Prostate gland (tissue), 2 donors: ENCODE results near the gene SUN1. TPM values are rescaled to one million over a fixed set of nuclear protein-coding genes. Genes with fewer than 3 reads are reported as not detected.

Experiments
- DNase-seq: peaks from one replicate; pipeline ENCODE4 v3.0.0-alpha.2; 2019; ENCODE audit warnings: low spot score
- H3K27ac ChIP-seq, 2 donors: fragments of 200-600 bp; sonication (generic); 2 replicates each; pipeline ENCODE4 v1.5.1; 2017 to 2019
- H3K27me3 ChIP-seq: fragments of 200-600 bp; sonication (generic); replicated peaks from 2 replicates; pipeline ENCODE4 v1.5.1; 2019; ENCODE audit not compliant: insufficient read depth
- H3K36me3 ChIP-seq, 2 donors: fragments of 200-600 bp; sonication (generic); 1 replicate in 1 of 2; 2 replicates in 1 of 2; pipeline versions ENCODE4 v1.5.1 to v1.8.1; 2017 to 2019
- H3K4me1 ChIP-seq: fragments of 200-600 bp; sonication (generic); replicated peaks from 2 replicates; pipeline ENCODE4 v1.5.1; 2019
- H3K4me3 ChIP-seq, 2 donors: fragments of 200-600 bp; sonication (generic); 2 replicates each; pipeline ENCODE4 v1.5.1; 2017 to 2019
- H3K9me3 ChIP-seq: fragments of 200-600 bp; sonication (generic); 2 replicates; pipeline ENCODE4 v1.5.1; 2017
- POLR2A ChIP-seq: fragments of 450-650 bp; IDR thresholded peaks from one replicate; pipeline ENCODE4 v1.6.1; 2016; ENCODE audit warnings: antibody characterized with exemption, mild to moderate bottlenecking
- POLR2AphosphoS5 ChIP-seq: sonication (generic); formaldehyde crosslinking; IDR thresholded peaks from one replicate; pipeline ENCODE4 v1.6.1; 2017; ENCODE audit warnings: antibody characterized with exemption
- WGBS: methylation state at CpG from one replicate; pipeline ENCODE4 v1.1.5; 2018; 5-methylcytosine and 5-hydroxymethylcytosine counted together
- intact Hi-C: fragments of 100-400 bp; cut with DNase I; formaldehyde crosslinking; loops from one replicate; pipeline ENCODE4 v1.14.2; 2022
- total RNA-seq, 2 donors: library from RNA; depleted of rRNA; stranded (reverse); fragments of >200 nt; gene quantifications; one replicate each; pipeline ENCODE4 v1.1.0, GENCODE V29; 2016
- TF ChIP-seq, protein P1 (sequence below), 4 experiments: fragments of 200-600 bp in 2 of 4; fragments of 450-650 bp in 2 of 4; sonication (generic) in 2 of 4; IDR thresholded peaks; 1 replicate in 3 of 4; 2 replicates in 1 of 4; pipeline ENCODE4 v1.5.1; 2016 to 2019; ENCODE audit warnings: antibody characterized with exemption in 4 of 4, mild to moderate bottlenecking in 2 of 4, moderate library complexity in 2 of 4

SUN1 gene
- total RNA-seq, 2 donors from 2014 or later, result 106 to 177 TPM

DNA sequence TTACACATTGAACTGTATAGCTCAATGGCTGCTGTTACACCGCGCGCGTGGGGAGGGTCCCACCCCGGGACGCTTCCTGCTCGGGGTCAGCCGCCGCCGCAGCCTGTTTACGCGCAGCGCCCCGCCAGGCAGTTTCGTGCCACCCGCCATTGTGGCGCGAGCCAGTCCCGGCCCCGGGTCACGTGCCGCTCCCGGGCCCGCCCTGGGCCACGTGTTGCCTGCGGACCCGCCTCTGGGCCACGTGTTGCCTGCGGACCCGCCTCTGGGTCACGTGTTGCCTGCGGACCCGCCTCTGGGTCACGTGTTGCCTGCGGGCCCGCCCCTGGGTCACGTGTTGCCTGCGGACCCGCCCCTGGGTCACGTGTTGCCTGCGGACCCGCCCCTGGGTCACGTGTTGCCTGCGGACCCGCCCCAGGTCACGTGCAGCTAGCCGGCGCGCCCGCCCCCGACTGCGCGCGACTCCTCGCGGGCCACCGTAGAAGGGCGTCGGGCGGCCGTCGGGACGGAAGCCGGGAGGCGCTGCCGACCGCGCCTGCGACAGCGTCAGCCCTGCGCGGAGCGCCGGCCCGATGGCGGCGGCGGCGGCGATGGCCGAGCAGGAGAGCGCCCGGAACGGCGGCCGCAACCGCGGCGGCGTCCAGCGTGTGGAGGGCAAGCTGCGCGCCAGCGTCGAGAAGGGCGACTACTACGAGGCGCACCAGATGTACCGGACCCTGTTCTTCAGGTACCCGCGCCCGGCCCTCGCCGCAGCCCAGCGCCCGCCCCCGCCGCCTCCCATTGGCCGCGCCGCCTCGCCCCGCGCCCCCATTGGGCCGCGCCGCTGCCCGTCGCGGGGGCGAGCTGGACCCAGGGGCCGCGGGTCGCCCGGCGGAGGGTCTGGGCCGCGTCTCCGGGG is 44.0 kb downstream of the SUN1 start, which contains the start of gene GET4:
TSS of gene GET4 (plus strand) at position 478 of the 895 bp plus-strand sequence. CDS start at position 570, 92 bp downstream.
- intact Hi-C loops, result loop anchor here (10.0 kb wide), 1 partner anchor 552 kb away; no protein-coding TSS in a partner anchor
- Histone ChIP-seq H3K27ac (peak within 1 kb of the TSS; percentile 83 to 84), H3K27me3 (no peaks in the 10 kb centered on the region), H3K4me1 (no peaks in the 10 kb centered on the region), H3K36me3 (no peaks in the 10 kb centered on the region), H3K9me3 (no peaks in the 10 kb centered on the region), H3K4me3 (peak within 1 kb of the TSS; percentile 81 to 90)
- peak; percentile 97 for DNase-seq
- TF ChIP-seq POLR2AphosphoS5, result peak; percentile 94
- peak; percentile 88 for TF ChIP-seq POLR2A
- TF ChIP-seq, protein P1, sequence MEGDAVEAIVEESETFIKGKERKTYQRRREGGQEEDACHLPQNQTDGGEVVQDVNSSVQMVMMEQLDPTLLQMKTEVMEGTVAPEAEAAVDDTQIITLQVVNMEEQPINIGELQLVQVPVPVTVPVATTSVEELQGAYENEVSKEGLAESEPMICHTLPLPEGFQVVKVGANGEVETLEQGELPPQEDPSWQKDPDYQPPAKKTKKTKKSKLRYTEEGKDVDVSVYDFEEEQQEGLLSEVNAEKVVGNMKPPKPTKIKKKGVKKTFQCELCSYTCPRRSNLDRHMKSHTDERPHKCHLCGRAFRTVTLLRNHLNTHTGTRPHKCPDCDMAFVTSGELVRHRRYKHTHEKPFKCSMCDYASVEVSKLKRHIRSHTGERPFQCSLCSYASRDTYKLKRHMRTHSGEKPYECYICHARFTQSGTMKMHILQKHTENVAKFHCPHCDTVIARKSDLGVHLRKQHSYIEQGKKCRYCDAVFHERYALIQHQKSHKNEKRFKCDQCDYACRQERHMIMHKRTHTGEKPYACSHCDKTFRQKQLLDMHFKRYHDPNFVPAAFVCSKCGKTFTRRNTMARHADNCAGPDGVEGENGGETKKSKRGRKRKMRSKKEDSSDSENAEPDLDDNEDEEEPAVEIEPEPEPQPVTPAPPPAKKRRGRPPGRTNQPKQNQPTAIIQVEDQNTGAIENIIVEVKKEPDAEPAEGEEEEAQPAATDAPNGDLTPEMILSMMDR (IDR thresholded peaks at IDR 0.05), result peak in 3 of 4 experiments; percentile 16 to 57 (median 42)
- WGBS, result under 1% methylated on average over 79 of the region's 129 CpGs

DNA sequence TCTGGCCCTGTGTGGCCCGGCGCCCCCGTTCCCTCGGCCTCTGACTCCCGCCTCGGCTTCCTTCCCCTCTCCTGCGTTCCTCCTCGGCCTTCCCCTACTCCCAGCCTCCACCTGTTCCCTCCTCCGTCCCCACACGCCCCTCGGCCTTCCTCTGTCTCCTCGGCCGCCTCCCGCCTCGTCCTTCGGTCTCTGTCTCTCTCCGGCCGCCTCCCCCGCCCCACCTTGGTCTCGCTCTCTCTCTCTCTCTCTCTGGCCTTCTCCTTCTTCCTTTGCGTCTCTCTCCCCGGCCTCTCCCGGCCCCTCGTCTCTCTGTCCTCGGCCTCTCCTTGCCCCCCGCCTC is 44.7 kb downstream of the SUN1 start:
- 2% methylated on average over 26 of the region's 26 CpGs for WGBS
- Histone ChIP-seq H3K4me3 (peak overlapping the region; percentile 81 to 90), H3K27me3 (no peaks in the 10 kb centered on the region), H3K4me1 (no peaks in the 10 kb centered on the region), H3K36me3 (no peaks in the 10 kb centered on the region), H3K9me3 (no peaks in the 10 kb centered on the region), H3K27ac (peak overlapping the region; percentile 82 to 84)
- intact Hi-C loops, result loop anchor here (10.0 kb wide), 1 partner anchor 552 kb away; no protein-coding TSS in a partner anchor
- no peak for DNase-seq
- TF ChIP-seq POLR2AphosphoS5, result no peak
- TF ChIP-seq, protein P1 (IDR thresholded peaks at IDR 0.05), result no peak
- no peak for TF ChIP-seq POLR2A

GRCh38 chr7:877312-878232 is 45.3 kb downstream of the SUN1 start:
- TF ChIP-seq POLR2A, result no peak
- TF ChIP-seq, protein P1 (IDR thresholded peaks at IDR 0.05), result no peak
- TF ChIP-seq POLR2AphosphoS5, result no peak
- H3K27me3 ChIP-seq, result no peaks in the 10 kb centered on the region
- WGBS, result 7% methylated on average over 31 of the region's 47 CpGs
- peak overlapping the region; percentile 82 to 84 for H3K27ac ChIP-seq
- H3K9me3 ChIP-seq, result no peaks in the 10 kb centered on the region
- DNase-seq, result no peak
- no peaks in the 10 kb centered on the region for H3K4me1 ChIP-seq
- H3K36me3 ChIP-seq, result no peaks in the 10 kb centered on the region
- peak overlapping the region; percentile 81 to 90 for H3K4me3 ChIP-seq
- intact Hi-C loops, result loop anchor here (10.0 kb wide), 1 partner anchor 553 kb away; no protein-coding TSS in a partner anchor

GRCh38 chr7:879093-879492 is 46.8 kb downstream of the SUN1 start:
- Histone ChIP-seq H3K27ac (no peak overlapping the region), H3K4me1 (peaks cover 3% of the 10 kb centered on the region), H3K27me3 (no peaks in the 10 kb centered on the region), H3K36me3 (no peaks in the 10 kb centered on the region), H3K4me3 (no peak overlapping the region), H3K9me3 (no peaks in the 10 kb centered on the region)
- DNase-seq, result no peak
- WGBS, result 72% methylated on average over 15 of the region's 15 CpGs
- intact Hi-C loops, result loop anchor here (10.0 kb wide), 1 partner anchor 554 kb away; no protein-coding TSS in a partner anchor
- TF ChIP-seq POLR2A, result no peak
- TF ChIP-seq, protein P1 (IDR thresholded peaks at IDR 0.05), result no peak
- TF ChIP-seq POLR2AphosphoS5, result no peak
